Fibroblast of lung (primary cell): ENCODE data around the gene TBK1. TPM values are rescaled to one million over a fixed set of nuclear protein-coding genes. Genes with fewer than 3 reads are reported as not detected.

Source experiments
- DNase-seq, 2 donors: peaks; one replicate each; pipeline versions ENCODE4 v3.0.0 to v3.0.0-alpha.2; 2010; ENCODE audit warnings: low read depth in 2 of 2
- H2AFZ ChIP-seq: 2 replicates; pipeline ENCODE4 v1.5.1; 2012; ENCODE audit warnings: low read length, control low read depth, inconsistent platforms
- H3K27ac ChIP-seq: 2 replicates; pipeline ENCODE4 v1.5.1; 2011; ENCODE audit warnings: low read length, control low read depth; ENCODE audit not compliant: insufficient read depth
- H3K27me3 ChIP-seq: 2 replicates; pipeline ENCODE4 v1.5.1; 2011; ENCODE audit warnings: mild to moderate bottlenecking, low read length; ENCODE audit not compliant: control insufficient read depth, insufficient read depth
- H3K36me3 ChIP-seq: 2 replicates; pipeline ENCODE4 v1.5.1; 2011; ENCODE audit warnings: low read length; ENCODE audit not compliant: control insufficient read depth, insufficient read depth
- H3K4me1 ChIP-seq: 2 replicates; pipeline ENCODE4 v1.5.1; 2011; ENCODE audit warnings: low read length; ENCODE audit not compliant: control insufficient read depth, insufficient read depth; ENCODE audit errors: extremely low read depth
- H3K4me2 ChIP-seq: 2 replicates; pipeline ENCODE4 v1.5.1; 2011; ENCODE audit warnings: low read length, control low read depth; ENCODE audit not compliant: insufficient read depth; ENCODE audit errors: extremely low read depth
- H3K4me3 ChIP-seq, 4 experiments: fragments of 200-600 bp in 1 of 4; sonication (generic) in 1 of 4; replicated peaks in 1 of 4; 2 replicates each; pipeline ENCODE4 v1.5.1; 2011 to 2016; ENCODE audit warnings: low read length in 4 of 4, low read depth in 3 of 4, mild to moderate bottlenecking in 3 of 4, control low read depth in 2 of 4, inconsistent platforms in 1 of 4, mixed read lengths in 1 of 4; ENCODE audit not compliant: insufficient read depth in 1 of 4; ENCODE audit errors: control extremely low read depth in 1 of 4
- H3K79me2 ChIP-seq: 2 replicates; pipeline ENCODE4 v1.5.1; 2012; ENCODE audit warnings: mild to moderate bottlenecking, low read length, inconsistent platforms; ENCODE audit not compliant: control insufficient read depth, insufficient read depth
- H3K9ac ChIP-seq: 2 replicates; pipeline ENCODE4 v1.5.1; 2011; ENCODE audit warnings: mild to moderate bottlenecking, low read length, control low read depth; ENCODE audit not compliant: insufficient read depth
- H3K9me3 ChIP-seq: 2 replicates; pipeline ENCODE4 v1.5.1; 2012; ENCODE audit warnings: low read depth, low read length; ENCODE audit not compliant: control insufficient read depth, insufficient read depth
- H4K20me1 ChIP-seq: 2 replicates; pipeline ENCODE4 v1.5.1; 2011; ENCODE audit warnings: low read length; ENCODE audit not compliant: control insufficient read depth, insufficient read depth; ENCODE audit errors: extremely low read depth
- CTCF ChIP-seq, 2 donors: IDR thresholded peaks in 1 of 2; conservative IDR thresholded peaks in 1 of 2; 1 replicate in 1 of 2; 2 replicates in 1 of 2; pipeline ENCODE4 v1.5.1; 2011 to 2012; ENCODE audit warnings: low read length in 2 of 2, control low read depth in 1 of 2, inconsistent platforms in 1 of 2, low read depth in 1 of 2, mild to moderate bottlenecking in 1 of 2
- EZH2 ChIP-seq: IDR thresholded peaks from 2 replicates; pipeline ENCODE4 v1.5.1; 2012; ENCODE audit warnings: low read length, control low read depth, mild to moderate bottlenecking; ENCODE audit errors: missing control alignments
- polyA plus RNA-seq, 2 donors: library from polyadenylated mRNA; depleted of rRNA in 1 of 2; stranded (reverse) in 1 of 2; unstranded in 1 of 2; fragments of >200 nt; gene quantifications; 2 replicates each; pipeline ENCODE4 v1.2.1, GENCODE V29; 2011 to 2012; ENCODE audit warnings: missing spikeins in 1 of 2
- total RNA-seq: library from RNA; depleted of rRNA; stranded (reverse); fragments of >200 nt; gene quantifications from 2 replicates; pipeline ENCODE4 v1.2.1, GENCODE V29; 2014

Gene TBK1
- total and polyA plus RNA-seq, 2 donors (not counting 1 experiment from before 2014, with no cell fraction given): 26.5 to 42.9 TPM

DNA sequence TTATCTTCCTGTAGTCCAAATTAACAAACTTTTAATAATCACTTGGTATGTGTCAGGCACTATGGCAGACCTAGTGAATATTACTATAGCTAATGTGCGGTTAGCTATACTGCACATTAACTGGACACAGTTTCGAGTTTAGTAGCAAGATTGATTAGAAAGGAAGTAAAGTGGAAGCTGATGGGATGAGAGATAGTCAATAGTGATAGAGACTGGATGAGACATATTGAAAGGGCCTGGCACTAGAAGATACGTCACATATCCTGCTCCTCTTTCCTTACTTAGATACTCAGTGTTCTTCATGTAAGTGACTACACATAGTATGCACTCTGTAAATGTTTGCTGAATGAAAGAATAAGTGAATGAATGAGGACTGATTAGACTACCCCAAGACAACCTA is 5.5 kb downstream of the TBK1 start:
- Histone ChIP-seq H3K4me2 (no peak overlapping the region), H3K27ac (no peak overlapping the region)
- TF ChIP-seq EZH2 (no peak), CTCF (conservative IDR thresholded peaks at IDR 0.05 in 1 of 2, IDR thresholded peaks at IDR 0.05 in 1 of 2; ENCODE audit: low read depth in 1 of 2, low read length in 2 of 2) (no peak)

DNA sequence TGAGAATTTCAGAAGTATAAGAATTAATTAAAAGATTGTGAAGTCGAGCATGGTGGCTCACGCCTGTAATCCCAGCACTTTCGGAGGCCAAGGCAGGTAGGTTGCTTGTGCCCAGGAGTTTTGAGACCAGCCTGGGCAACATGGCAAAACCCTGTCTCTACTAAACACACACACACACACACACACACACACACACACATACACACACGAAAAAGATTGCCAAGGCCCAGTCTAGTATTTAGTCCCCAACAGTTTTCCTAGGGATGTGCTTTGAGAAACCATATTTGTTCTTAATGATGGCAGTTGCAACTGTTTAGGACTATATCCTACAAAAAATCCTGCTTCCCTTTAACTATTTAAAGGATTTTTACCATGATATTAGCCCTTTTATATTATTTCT is 6.0 kb downstream of the TBK1 start:
- no peak overlapping the region for H3K9ac ChIP-seq
- no peaks in the 10 kb centered on the region for H3K9me3 ChIP-seq
- H3K4me3 ChIP-seq: no peak overlapping the region
- H3K4me2 ChIP-seq: no peak overlapping the region
- TF ChIP-seq EZH2 (no peak), CTCF (conservative IDR thresholded peaks at IDR 0.05 in 1 of 2, IDR thresholded peaks at IDR 0.05 in 1 of 2; ENCODE audit: low read depth in 1 of 2, low read length in 2 of 2) (no peak)
- peaks cover 20% of the 10 kb centered on the region for H3K4me1 ChIP-seq
- H3K36me3 ChIP-seq: no peaks in the 10 kb centered on the region
- DNase-seq: no peak
- no peaks in the 10 kb centered on the region for H4K20me1 ChIP-seq
- H3K27ac ChIP-seq: no peak overlapping the region
- peaks cover 69% of the 10 kb centered on the region for H3K79me2 ChIP-seq
- H3K27me3 ChIP-seq: no peaks in the 10 kb centered on the region
- no peak overlapping the region for H2AFZ ChIP-seq

More for the DNA sequence above, 5.5 kb downstream of the TBK1 start:
- DNase-seq: no peak
- Histone ChIP-seq H3K4me3 (no peak overlapping the region), H3K4me1 (peaks cover 20% of the 10 kb centered on the region), H3K9me3 (no peaks in the 10 kb centered on the region), H2AFZ (no peak overlapping the region), H3K79me2 (peaks cover 69% of the 10 kb centered on the region), H3K9ac (no peak overlapping the region), H4K20me1 (no peaks in the 10 kb centered on the region), H3K36me3 (no peaks in the 10 kb centered on the region), H3K27me3 (no peaks in the 10 kb centered on the region)

DNA sequence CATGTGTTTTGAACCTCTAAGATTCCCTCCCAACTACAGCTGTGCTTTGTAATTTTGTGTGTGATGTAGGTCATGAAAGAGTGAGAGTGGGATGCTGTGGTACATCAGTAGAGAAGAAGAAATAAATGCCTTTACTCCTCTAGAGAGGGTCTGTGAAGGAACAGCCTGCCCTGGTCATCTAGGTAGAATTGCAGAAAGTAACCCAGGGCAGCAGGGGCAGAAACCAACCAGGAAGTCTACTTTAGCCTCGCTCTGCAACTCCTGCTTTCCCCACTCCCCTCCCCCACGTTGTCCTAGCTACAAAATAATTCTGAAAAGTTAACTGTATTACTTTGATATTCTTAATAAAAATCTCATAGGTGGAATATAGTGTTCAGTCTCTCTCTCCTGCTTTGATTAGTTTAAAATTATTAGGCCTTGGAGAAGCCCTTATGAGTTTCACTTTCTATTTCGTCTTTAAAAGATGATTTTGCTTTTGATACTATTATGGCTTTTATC is 7.5 kb downstream of the TBK1 start:
- Histone ChIP-seq H3K4me1 (peaks cover 20% of the 10 kb centered on the region), H2AFZ (no peak overlapping the region), H3K27me3 (no peaks in the 10 kb centered on the region), H3K9me3 (no peaks in the 10 kb centered on the region), H3K4me3 (peak overlapping the region; percentile 37 to 50 (median 42)), H3K4me2 (peak overlapping the region; percentile 93), H3K9ac (peak overlapping the region; percentile 32), H3K79me2 (peaks cover 54% of the 10 kb centered on the region), H3K27ac (peak overlapping the region; percentile 80), H4K20me1 (no peaks in the 10 kb centered on the region), H3K36me3 (no peaks in the 10 kb centered on the region)
- TF ChIP-seq CTCF (conservative IDR thresholded peaks at IDR 0.05 in 1 of 2, IDR thresholded peaks at IDR 0.05 in 1 of 2; ENCODE audit: low read depth in 1 of 2, low read length in 2 of 2): no peak
- no peak for TF ChIP-seq EZH2
- no peak for DNase-seq
